Activated CD4-positive, alpha-beta T cell treated with anti-CD3 and anti-CD28 coated beads, Interleukin-10, Interleukin-2, amounts not matched to agents 100 ng/mL and 50 ng/mL, durations not matched to agents 16 hours and 8 hours (primary cell): ENCODE measurements around the gene SLTM.
"Not testable (repeated sequence)": the region's sequence is repeated elsewhere in the genome, so short reads cannot be mapped to it uniquely, and the experiment has no call there.

Source experiments
- DNase-seq: peaks from one replicate; pipeline ENCODE4 v3.0.0-alpha.2; 2020

The SLTM gene

DNA sequence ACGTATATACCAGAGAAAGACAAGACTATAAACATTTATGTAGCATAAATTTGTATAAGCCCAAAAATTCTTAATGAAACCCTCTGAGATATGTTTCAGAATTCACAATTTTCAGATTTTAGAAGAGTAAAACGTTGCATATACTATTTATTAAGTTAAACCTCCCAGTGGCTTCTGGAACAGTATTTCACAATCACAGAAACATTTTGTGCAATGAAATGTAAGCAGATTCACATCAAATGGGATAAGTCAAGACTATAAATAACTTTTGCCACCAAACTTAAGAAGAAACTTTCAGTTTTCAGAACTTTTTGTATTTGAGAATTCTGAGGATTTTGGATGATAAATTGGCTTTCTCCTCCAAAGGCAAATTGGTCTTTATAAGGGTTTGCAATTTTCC, 9.2 kb downstream of the SLTM start:
- DNase-seq: no peak

DNA sequence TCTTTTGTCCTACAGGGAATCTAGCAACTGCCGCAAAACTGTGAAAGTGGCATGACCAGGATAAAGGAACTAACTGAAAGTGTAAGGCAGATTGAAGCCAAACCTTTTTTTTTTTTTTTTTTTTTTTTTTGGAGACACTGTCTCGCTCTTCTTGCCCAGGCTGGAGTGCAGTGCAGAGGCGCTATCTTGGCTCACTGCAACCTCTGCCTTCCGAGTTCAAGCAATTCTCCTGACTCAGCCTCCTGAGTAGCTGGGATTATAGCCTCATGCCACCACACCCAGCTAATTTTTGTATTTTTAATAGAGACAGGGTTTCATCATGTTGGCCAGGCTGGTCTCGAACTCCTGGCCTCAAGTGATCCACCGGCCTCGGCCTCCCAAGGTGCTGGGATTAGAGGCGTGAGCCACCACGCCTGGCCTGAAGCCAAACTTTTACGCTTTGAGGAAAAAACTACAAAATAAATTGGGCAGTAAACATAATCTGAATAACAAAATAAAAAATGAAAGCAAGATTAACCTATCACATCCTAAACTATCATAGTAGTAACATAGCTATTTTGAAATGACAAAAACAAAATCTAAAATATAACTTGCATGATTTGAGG, 9.7 kb downstream of the SLTM start:
- DNase-seq: no peak

DNA sequence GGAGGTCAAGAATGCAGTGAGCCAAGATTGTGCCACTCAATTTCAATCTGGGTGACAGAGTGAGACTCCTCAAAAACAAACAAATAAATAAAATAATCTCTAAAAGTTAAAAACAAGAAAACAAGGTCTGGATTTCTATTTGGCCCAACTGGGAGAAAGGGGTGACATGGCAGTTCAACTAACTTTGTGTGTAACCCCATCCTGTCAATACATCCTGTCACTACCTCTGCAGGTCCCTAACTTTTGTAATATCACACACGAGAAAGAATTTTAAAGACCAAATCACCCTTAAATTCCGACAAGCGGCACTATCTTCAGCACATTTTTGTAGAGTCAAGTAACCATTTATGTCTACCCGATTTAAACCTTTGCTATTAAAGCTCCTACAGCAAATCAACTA, 10.2 kb downstream of the SLTM start:
- no peak for DNase-seq

DNA sequence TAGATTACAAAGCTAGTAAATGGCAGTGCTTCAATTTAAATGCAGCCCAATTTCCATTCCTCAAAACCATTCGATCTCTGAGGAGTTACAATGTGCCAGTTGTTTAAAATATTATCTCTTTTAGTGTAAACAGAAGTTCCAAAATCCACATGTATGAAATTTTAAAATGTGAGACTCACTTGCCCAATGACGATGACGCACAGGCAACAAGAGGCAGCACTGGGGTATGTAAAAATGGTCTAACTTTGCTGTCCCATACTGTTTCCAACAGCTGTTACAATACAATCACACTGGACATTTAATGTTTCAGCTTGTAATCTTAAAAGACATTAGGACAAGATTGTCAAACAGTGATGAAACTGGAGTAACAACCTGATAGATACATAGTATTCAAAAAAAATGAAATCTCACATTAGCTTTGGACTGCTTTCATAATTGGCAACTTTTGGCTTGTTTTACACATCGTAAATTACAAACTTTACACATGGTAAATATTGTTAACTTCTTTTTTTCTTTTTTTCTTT, 12.2 kb downstream of the SLTM start:
- no peak for DNase-seq

DNA sequence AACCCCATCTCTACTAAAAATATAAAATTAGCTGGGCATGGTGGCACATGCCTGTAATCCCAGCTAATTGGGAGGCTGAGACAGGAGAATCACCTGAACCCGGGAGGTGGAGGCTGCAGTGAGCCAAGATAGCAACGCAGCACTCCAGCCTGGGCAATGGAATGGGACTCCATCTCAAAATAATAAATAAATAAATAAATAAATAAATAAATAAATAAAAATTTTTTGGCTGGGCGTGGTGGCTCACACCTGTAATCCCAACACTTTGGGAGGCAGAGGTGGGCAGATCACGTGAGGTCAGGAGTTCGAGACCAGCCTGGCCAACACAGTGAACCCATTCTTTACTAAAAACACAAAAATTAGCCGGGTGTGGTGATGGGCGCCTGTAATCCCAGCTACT, 13.0 kb downstream of the SLTM start:
- not testable (repeated sequence) for DNase-seq

DNA sequence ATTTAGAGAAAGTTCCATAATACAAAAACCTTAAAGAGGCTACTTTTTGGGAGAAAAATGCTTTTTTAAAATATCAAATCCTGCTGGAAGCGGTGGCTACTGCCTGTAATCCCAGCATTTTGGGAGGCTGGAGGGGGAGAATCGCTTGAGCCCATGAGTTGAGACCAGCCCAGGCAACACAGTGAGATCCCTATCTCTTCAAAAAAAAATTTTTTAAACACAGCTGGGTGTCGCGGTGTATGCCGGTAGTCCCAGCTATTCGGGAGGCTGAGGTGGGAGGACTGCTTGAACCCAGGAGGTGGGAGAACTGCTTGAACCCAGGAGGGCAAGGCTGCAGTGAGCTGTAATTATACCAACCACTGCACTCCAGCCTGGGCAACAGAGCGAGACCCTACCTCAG, 14.2 kb downstream of the SLTM start:
- DNase-seq: no peak

DNA sequence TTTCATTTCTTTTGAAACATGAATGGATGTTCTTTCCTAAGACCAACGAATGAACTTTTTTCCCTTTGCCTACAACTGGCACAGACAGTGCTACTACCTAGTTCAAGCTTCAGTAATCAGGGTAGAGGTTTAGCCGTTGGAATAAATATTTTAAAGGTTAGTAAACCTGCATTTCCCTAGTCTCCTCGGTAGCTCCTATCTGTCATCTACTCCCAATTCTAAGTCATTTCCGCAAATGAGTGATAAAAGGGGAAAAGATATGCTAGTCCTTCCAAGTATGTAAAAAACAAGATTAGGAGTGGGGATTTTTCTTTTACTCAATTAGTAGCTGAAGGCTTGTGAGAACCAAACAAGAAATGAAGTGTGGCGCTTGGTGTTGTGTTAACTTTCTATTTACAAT, 15.2 kb downstream of the SLTM start:
- DNase-seq: no peak

DNA sequence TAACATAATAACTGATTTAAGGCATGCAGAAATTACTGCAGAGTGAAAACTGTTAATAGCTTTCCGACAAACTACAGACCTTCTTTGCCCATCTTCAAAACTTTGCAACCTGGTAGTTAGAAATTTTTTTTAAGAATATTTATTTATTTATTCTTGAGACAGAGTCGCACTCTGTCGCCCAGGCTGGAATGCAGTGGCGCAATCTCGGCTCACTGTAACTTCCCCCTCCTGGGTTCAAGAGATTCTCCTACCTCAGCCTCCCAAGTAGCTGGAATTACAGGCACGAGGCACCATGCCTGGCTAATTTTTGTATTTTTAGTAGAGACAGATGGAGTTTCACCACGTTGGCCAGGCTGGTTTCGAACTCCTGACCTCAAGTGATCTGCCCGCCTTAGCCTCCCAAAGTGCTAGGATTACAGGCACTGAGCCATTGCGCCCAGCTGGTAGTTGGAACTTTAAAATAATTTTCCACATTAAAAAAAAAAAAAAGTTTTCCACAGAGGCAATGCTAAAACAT, 15.8 kb downstream of the SLTM start:
- DNase-seq: not testable (repeated sequence)

DNA sequence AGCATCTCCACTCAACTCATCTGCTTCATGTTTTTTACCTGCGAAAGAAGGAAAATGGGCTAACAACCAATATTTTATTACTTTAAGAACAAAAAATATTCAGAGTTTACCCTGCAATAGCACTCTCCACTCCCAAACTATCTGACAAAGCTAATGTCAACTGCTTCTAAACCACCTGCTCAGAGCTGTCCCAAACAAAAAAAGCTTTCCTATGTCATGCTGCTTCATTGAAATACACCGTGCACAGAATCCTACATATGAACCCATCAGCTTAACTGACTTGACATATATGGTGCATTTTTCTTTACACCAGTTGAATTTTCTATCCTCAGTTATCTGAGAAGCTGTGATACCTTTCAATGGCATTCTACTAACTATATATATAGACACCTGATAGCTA, 16.5 kb downstream of the SLTM start:
- DNase-seq: no peak

DNA sequence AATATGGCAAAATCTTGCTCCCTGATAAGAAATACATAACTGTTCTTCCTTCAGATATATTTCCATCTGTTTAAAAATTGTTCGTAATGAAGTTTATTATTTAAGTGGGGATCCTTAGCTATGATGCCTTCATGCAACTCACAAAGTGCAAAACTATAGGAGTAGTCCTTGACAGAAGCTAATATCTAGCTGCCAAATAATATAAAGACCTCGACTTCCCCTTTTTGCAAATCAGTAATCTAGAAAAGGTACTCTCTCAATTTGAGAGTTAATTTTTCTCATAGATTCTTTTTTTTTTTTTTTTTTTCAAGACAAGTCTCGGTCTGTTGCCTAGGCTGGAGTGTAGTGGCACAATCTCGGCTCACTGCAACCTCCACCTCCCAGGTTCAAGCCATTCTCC, 23.0 kb downstream of the SLTM start:
- DNase-seq: no peak

DNA sequence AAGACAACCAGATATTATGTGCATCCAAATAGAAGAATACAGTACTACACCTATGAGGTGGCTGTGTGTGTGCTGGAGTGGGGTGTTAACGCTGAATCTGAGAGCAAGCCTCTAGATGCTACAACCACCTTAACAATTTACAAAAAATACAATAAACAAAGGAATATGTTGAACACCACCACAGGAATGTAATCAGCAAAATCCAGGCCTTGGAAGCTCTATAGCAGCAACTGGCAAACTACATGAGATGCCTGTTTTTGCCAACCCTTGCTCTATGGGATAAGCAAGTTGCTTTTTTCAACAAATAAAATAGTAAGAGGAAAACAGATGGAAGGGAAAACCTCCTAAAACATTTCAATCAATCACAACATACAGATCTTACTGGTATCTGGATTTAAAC, 23.9 kb downstream of the SLTM start:
- no peak for DNase-seq

DNA sequence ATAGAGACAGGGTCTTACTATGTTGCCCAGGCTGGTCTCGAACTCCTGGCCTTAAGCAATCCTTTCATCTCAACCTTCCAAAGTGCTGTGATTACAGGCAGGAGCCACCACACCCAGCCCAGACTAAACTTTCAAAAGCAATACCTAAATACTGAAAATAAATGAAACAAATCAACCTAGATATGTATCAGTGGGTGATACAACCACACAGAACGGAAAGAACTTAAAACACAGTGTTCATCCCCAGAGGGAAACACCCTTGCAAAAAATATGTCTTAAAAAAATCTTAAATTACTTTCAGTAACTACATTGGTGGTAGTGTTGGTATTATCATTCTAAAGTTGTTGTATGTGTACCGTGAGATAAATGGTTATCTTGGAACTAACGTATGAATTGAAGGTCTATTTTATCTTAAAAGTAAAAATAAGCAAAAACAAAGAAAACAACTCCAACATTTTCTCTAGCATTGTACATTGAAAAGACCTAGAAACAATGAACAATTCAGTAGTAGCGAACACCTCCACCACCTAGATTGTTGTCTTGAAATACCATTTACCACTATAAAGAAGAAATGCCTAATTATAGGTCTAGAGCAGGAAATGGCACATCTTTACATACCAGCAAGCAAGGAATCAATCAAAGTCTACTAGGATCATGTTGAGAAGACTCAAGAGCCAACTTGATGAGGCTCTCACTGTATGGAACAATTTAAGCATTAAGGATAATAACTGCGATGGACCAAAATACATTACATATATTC, 24.7 kb downstream of the SLTM start:
- DNase-seq: no peak

DNA sequence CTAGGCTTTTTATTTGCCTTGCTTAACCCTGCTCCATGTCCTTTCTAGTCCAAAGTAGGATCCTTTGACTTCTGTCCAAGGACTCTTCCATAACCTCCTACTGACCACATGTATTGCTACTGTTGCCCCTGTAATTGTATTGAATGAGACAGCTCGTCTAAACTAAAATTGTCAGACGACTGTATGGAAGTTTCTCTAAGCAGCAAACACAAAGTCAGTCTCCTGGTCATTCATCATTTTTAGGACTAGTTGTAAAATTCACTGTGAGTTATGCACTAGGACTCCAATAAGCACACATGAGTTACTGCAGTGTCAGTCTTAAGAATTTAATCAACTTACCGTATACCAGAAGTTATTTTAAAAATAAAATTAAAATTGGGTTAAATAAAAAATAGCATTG, 32.8 kb downstream of the SLTM start:
- no peak for DNase-seq

DNA sequence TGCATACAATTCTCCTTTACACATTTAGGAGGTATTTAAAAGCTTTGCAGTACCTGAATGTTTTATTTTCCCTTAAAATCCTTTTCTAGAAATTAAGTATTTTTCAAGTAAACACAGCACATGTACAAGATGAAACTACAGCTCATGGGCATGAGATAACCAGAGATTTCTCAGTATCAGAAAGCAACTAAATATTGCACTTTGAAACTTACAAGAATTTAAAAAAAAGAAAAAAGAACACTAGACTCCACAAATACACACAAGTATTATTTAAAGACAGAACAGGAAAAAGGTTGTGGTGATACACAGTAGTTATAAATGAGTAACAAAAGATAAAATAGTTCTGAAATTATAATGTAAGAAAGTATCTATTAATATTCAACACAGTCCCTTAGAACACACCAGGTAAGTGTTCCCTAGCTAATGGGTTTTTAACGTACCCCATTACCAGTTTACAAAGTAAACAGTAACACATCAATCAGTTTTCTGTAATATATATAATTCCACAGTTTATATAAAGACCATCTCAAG, 35.3 kb downstream of the SLTM start:
- no peak for DNase-seq

DNA sequence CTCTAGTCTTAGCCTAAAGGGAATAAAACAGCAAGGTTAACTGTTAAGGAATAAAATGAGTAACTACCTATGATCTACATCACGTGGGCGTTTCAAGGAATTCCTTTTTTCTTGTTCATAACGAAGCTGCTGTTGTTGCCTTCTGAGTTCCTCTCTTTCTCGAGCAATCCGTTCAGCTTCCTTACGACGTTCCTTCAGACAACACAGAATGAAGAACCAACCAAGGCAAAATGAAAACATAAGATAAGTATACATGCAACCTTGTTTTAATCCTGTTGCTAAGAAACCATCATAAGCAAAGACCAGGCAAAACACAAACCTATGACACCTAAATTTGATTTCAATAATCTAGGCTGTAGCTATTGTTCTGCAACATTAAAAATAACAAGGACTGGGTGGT, 44.1 kb downstream of the SLTM start:
- no peak for DNase-seq

DNA sequence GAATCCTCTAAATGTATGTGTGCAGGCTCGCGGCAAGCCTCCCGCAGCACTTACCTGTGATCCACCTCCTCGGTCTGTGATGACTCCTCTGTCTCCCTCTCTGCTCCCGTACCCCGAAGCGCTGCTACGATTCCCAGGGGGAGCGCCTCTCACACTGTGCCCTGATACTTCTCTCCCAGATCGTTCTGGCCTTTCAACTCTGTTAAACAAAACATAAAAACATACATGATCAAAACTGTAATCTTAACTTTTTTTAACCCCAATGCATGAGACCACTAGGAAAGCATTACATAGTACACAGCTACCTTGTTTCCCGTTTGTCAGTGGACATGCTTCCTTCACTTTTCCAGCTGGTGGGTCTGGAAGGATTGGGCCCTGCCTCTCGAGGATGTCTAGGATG, 46.6 kb downstream of the SLTM start:
- DNase-seq: no peak

DNA sequence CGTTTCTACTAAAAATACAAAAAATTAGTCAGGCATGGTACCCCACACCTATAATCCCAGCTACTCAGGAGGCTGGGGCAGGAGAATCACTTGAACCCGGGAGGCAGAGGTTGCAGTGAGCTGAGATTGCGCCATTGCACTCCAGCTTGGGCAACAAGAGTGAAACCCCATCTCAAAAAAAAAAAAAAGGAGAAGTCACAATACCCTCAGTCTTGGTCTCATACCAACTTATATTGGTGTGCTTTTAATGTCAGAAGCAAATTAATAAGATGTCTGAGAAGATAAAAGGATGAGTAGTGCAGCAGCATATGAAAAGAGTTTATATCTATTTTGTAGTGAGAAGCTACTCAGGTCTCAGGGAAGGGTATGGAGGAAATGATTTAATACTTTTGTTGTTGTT, 49.6 kb downstream of the SLTM start:
- not testable (repeated sequence) for DNase-seq

DNA sequence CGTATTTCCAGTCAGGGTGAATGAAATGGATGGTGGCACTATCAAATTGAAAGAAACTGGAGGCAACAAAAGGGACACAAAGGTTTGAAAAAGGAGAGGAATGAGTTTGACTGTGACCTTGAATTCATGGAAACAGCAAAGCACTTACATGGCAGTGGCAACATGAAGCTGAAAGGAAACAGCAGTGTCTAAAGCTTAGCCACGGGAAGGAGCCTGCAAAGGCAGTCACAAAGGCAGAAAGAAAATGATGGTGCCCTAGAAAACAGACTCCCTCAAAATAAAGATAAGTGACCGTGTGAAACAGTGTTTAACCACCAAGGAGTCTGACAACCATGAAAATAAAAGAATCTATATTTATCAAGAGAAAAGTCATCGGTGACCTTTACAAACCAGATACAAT, 51.2 kb downstream of the SLTM start:
- DNase-seq: no peak

DNA sequence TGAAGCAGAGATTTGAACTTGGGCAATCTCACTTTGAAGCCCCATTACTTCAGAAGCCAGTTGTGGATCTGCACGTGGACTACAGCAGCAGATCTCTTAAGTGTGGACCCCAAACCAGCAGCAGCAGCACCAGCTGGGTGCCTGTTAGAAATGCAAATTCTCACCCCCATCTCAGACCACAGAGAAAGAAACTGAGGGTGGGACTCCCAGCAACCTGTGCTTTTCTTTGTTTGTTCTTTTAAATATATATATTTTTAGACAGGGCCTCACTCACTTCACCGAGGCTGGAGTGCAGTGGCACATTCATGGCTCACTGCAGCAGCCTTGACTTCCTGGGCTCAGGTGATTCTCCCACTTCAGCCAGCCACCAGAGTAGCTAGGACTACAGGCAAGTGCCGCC, 53.2 kb downstream of the SLTM start:
- no peak for DNase-seq

DNA sequence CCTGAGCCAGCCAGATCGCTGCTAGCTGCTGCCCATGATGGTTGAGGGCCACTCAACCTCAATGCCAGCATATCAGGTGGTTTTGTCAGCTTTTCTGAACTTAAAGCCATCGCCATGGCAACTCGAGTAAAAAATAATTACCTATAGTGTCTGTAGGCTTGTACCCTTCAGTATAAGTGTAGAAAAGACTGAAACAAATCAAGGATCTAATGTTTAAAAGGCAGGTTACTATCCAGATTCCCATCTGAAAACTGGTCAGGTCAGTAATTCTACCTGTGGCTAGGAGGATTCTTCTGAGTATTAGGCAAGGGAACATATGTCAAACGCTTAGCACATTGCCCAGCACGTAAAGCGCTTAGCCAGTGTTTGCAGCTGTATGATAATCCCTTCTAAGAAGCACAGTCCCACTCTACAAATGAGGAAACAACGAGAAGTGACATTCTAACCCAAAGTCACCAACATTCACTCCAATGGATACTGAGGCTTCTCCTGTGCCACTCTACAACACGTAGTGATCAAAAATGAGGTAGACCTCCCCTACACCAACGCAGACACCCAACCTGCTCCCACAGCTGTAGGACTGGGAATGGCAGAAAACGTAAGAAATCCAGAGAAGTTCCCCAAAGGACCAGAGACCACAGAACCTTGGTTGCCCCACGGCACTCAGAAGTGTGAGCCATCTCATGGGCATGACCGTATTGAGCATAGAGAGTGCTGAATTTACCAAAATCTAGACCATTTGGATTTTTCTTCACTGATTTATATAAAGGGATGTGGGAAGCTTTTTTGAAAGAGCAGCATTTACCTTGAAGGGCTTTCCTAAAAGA, 55.3 kb downstream of the SLTM start:
- no peak for DNase-seq

DNA sequence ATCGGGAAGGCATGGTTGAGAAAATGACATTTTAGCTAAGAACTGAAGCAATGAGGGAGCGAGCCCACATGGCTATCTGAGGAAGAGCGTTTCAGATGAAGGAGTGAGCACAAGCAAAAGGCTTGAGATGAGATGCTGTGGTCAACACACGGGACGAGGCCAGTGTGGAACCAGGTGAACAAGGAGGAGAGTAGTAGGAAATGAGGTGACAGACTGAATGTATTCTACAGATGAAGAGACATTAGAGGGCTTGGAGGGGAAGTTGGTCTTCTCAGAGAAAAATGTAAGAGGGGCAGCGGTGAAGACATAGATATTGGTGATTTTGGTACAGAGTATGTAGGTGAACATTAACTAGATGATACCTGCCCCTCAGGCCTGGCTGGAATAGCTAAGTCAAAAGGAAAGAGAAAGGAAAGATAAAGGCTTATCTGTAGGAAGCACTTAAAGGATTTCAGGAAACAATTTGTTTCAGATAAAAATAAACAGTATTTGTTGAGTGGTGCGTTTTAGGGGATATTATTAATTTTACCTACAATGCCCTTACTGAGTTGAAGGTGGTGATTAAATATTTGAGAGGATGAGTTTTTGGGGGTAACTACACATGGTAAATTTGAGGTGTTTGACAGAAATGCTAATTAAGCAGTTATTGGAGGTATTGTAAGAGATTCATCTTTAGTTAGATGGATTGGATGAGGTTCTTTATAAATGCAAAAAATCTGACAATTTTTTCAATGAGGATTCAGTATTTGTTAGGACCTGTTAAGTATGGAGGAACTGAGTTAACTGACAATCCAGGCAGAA, 57.0 kb downstream of the SLTM start:
- no peak for DNase-seq

DNA sequence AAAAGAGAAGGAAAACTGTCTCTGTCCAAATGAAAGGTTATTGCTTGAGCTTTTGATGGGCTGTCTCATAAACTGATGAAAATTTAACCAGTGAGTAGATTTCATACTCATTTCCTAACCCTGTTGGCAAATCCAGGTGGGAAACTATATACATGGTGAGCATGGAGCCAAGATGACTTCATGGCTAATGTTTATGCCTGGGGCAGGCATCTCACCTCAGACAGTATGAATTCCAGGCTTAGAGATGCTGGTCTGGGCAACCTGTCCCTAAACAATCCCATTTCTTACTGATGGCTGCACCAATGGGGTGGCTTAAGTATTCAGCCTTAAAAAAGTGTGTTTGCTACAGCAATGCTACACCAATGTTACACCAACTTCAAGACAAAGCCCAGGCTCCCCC, 58.1 kb downstream of the SLTM start:
- DNase-seq: no peak

DNA sequence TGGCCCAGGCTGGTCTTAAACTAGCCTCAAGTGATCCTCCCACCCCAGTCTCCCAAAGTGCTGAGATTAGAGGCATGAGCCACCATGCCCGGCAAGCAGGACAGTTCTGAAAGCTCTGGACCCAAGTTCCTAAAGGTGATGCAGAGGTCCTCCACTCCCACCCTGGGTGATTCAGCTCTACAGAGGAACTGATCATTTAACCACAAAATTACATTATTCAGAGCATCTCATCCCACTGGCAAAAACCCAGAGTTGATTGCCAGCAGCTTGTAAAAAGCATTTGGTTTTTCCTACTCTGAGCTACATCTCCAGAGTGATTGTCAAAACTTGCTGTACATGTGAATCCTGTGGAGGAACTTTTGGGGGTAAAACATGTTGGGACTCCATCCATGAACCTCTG, 60.2 kb downstream of the SLTM start:
- DNase-seq: no peak
